HepG2 (cell line): ENCODE results near the gene AGAP3. TPM values are rescaled to one million over a fixed set of nuclear protein-coding genes. Genes with fewer than 3 reads are reported as not detected.

Experiments
- ATAC-seq: fragments of 200-7000 bp; cut with Tn5 transposase; 3 replicates; pipeline ENCODE4 v1.9.1; 2020; ENCODE audit warnings: mild to moderate bottlenecking, moderate library complexity
- BruUV-seq: library from RNA; stranded (reverse); fragments of 400-500 nt; replicated peaks from 2 replicates; lab custom pipeline; 2021; lab: Mats Ljungman, UMichigan
- CTCF ChIA-PET: fragments of 300-600 bp; formaldehyde crosslinking; extraction: SDS; loops from one replicate; lab custom pipeline; 2021; ENCODE audit warnings: low total read pairs, inconsistent platforms, low intra/inter-chr PET ratio; lab: Yijun Ruan, JAX
- POLR2A ChIA-PET: fragments of 350-600 bp; sonication (Branson Sonifier 250); formaldehyde crosslinking; loops from one replicate; lab custom pipeline; 2020; ENCODE audit warnings: antibody characterized with exemption, inconsistent platforms; lab: Yijun Ruan, JAX
- DNase-seq: peaks from one replicate; pipeline ENCODE4 v3.0.0-alpha.2; 2015; ENCODE audit warnings: low spot score
- FAIRE-seq: peaks from 3 replicates; lab custom pipeline; 2011; peaks lifted over from hg19 to GRCh38; lab: Jason Lieb, UNC
- H2AFZ ChIP-seq: one replicate; pipeline ENCODE4 v1.6.1; 2011; ENCODE audit warnings: low read length, inconsistent platforms
- H3K27ac ChIP-seq: fragments of 300-600 bp; 3 replicates; pipeline ENCODE4 v1.8.0; 2011; ENCODE audit warnings: mixed run types, mild to moderate bottlenecking, mixed read lengths, low read length, inconsistent platforms; ENCODE audit not compliant: insufficient read depth; ENCODE audit errors: extremely low read length
- H3K27me3 ChIP-seq, 2 experiments: fragments of 200-600 bp in 1 of 2; 2 replicates in 1 of 2; 3 replicates in 1 of 2; pipeline versions ENCODE4 v1.6.0 to v1.8.0; 2011; ENCODE audit warnings: low read length in 2 of 2, mild to moderate bottlenecking in 2 of 2, moderate library complexity in 2 of 2, inconsistent platforms in 1 of 2; ENCODE audit not compliant: insufficient read depth in 2 of 2, control insufficient read depth in 1 of 2
- H3K36me3 ChIP-seq, 2 experiments: fragments of 200-600 bp in 1 of 2; replicated peaks in 1 of 2; 2 replicates in 1 of 2; 3 replicates in 1 of 2; pipeline versions ENCODE4 v1.5.1 to v1.8.0; 2011; ENCODE audit warnings: low read length in 2 of 2, inconsistent platforms in 1 of 2; ENCODE audit not compliant: insufficient read depth in 2 of 2, control insufficient read depth in 1 of 2
- H3K4me1 ChIP-seq: 2 replicates; pipeline ENCODE4 v1.5.1; 2012; ENCODE audit warnings: low read length, inconsistent platforms; ENCODE audit not compliant: insufficient read depth
- H3K4me2 ChIP-seq: 2 replicates; pipeline ENCODE4 v1.6.0; 2011; ENCODE audit warnings: low read depth, low read length, inconsistent platforms
- H3K4me3 ChIP-seq, 3 experiments: fragments of 200-600 bp in 1 of 3; sonication (generic), shearing (Covaris generic) in 1 of 3; replicated peaks in 1 of 3; 2 replicates each; pipeline ENCODE4 v1.5.1; 2011 to 2016; ENCODE audit warnings: low read length in 3 of 3, inconsistent platforms in 2 of 3, low read depth in 2 of 3, mild to moderate bottlenecking in 2 of 3, control low read depth in 1 of 3, mixed read lengths in 1 of 3; ENCODE audit not compliant: insufficient read depth in 1 of 3
- H3K79me2 ChIP-seq: one replicate; pipeline ENCODE4 v1.6.1; 2011; ENCODE audit warnings: low read length, inconsistent platforms; ENCODE audit not compliant: insufficient read depth
- H3K9ac ChIP-seq: 2 replicates; pipeline ENCODE4 v1.6.0; 2011; ENCODE audit warnings: mild to moderate bottlenecking, low read depth, low read length, inconsistent platforms; ENCODE audit not compliant: insufficient read depth
- H3K9me3 ChIP-seq: 2 replicates; pipeline ENCODE4 v1.5.1; 2012; ENCODE audit warnings: mild to moderate bottlenecking, low read length
- H4K20me1 ChIP-seq: 2 replicates; pipeline ENCODE4 v1.6.0; 2011; ENCODE audit warnings: inconsistent platforms, mild to moderate bottlenecking, low read length, moderate library complexity; ENCODE audit not compliant: insufficient read depth
- AFF4 ChIP-seq: sonication (generic); formaldehyde crosslinking; IDR thresholded peaks from 2 replicates; pipeline ENCODE4 v1.4.0; 2020; ENCODE audit warnings: missing genetic modification reagents
- E2F5 ChIP-seq: sonication (generic); formaldehyde crosslinking; conservative IDR thresholded peaks from 2 replicates; pipeline ENCODE4 v1.4.0; 2020; ENCODE audit warnings: missing genetic modification reagents
- EHMT2 ChIP-seq: fragments of 200-600 bp; sonication (generic); IDR thresholded peaks from 2 replicates; pipeline ENCODE4 v1.7.0; 2017; ENCODE audit warnings: antibody characterized with exemption, low read depth, low read length, borderline replicate concordance
- HNRNPUL1 ChIP-seq: fragments of 200-400 bp; formaldehyde crosslinking; IDR thresholded peaks from 2 replicates; pipeline ENCODE4 v1.6.1; 2017; ENCODE audit warnings: low read depth, mild to moderate bottlenecking, low read length, moderate library complexity
- MTF1 ChIP-seq: sonication (generic); formaldehyde crosslinking; IDR thresholded peaks from 2 replicates; pipeline ENCODE4 v1.5.0; 2020; ENCODE audit warnings: missing genetic modification reagents
- RCOR2 ChIP-seq: IDR thresholded peaks from 2 replicates; pipeline ENCODE4 v1.6.1; 2016; ENCODE audit warnings: missing biosample characterization, missing genetic modification reagents
- SNRNP70 ChIP-seq: fragments of 200-400 bp; formaldehyde crosslinking; IDR thresholded peaks from 2 replicates; pipeline ENCODE4 v1.6.1; 2017; ENCODE audit warnings: mild to moderate bottlenecking, low read depth, low read length, moderate library complexity
- SRSF4 ChIP-seq: fragments of 200-400 bp; formaldehyde crosslinking; IDR thresholded peaks from one replicate; pipeline ENCODE4 v1.6.1; 2018; ENCODE audit warnings: mild to moderate bottlenecking, low read depth, low read length, moderate library complexity; ENCODE audit not compliant: poor library complexity, severe bottlenecking
- U2AF1 ChIP-seq: fragments of 200-400 bp; formaldehyde crosslinking; optimal IDR thresholded peaks from 2 replicates; pipeline ENCODE3; 2017; ENCODE audit warnings: mild to moderate bottlenecking, low read depth, low read length
- ZMAT3 ChIP-seq: sonication (generic); formaldehyde crosslinking; conservative IDR thresholded peaks from 2 replicates; pipeline ENCODE4 v1.7.0; 2021; ENCODE audit warnings: missing genetic modification reagents
- ZNF180 ChIP-seq: sonication (generic); formaldehyde crosslinking; IDR thresholded peaks from 2 replicates; pipeline ENCODE4 v1.4.0; 2020; ENCODE audit warnings: low read depth, missing genetic modification reagents, borderline replicate concordance
- ZNF296 ChIP-seq: sonication (generic); formaldehyde crosslinking; conservative IDR thresholded peaks from 2 replicates; pipeline ENCODE4 v1.5.0; 2020; ENCODE audit warnings: mild to moderate bottlenecking, missing genetic modification reagents
- ZNF382 ChIP-seq: sonication (generic); formaldehyde crosslinking; IDR thresholded peaks from 2 replicates; pipeline ENCODE4 v1.5.0; 2020; ENCODE audit warnings: missing genetic modification reagents, mild to moderate bottlenecking, borderline replicate concordance
- ZNF720 ChIP-seq: sonication (generic); formaldehyde crosslinking; IDR thresholded peaks from 2 replicates; pipeline ENCODE4 v1.4.0; 2020; ENCODE audit warnings: missing genetic modification reagents
- WGBS: methylation state at CpG from one replicate; pipeline ENCODE4 v1.1.6; 2017; ENCODE audit warnings: low lambda C conversion rate; 5-methylcytosine and 5-hydroxymethylcytosine counted together
- in situ Hi-C: cut with HindIII; loops from 2 replicates; pipeline ENCODE4 v1.10.0; 2017; ENCODE audit warnings: low pct_unique_long_range_greater_than_20kb; ENCODE audit not compliant: extremely low pct_ligation_motif_present
- intact Hi-C: fragments of 100-400 bp; cut with micrococcal nuclease; formaldehyde crosslinking; loops from one replicate; pipeline ENCODE4 v1.10.0; 2022; ENCODE audit not compliant: unreplicated experiment
- polyA plus RNA-seq, 8 experiments: library from polyadenylated mRNA; depleted of rRNA in 3 of 8; stranded (reverse) in 7 of 8; unstranded in 1 of 8; fragments of >200 nt; fragmentation: Illumina TruSeq in 4 of 8; extraction: Trizol in 4 of 8; gene quantifications; 2 replicates each; pipeline versions ENCODE4 v1.2.1 to v1.2.3, GENCODE V29; 2011 to 2016; ENCODE audit warnings: low read depth in 4 of 8, missing spikeins in 1 of 8, mixed read lengths in 1 of 8; ENCODE audit not compliant: insufficient read depth in 1 of 8
- total RNA-seq, 5 experiments: library from RNA; depleted of rRNA; stranded (reverse); fragments of >200 nt; fragmentation: Illumina TruSeq; extraction: Trizol; gene quantifications; 2 replicates each; pipeline ENCODE4 v1.2.3, GENCODE V29; 2016; ENCODE audit warnings: low read depth in 1 of 5
- TF ChIP-seq, protein P1 (sequence below): sonication (generic); formaldehyde crosslinking; IDR thresholded peaks from 2 replicates; pipeline ENCODE4 v1.4.0; 2020; ENCODE audit warnings: missing genetic modification reagents
- TF ChIP-seq, protein P2 (sequence below): sonication (generic); formaldehyde crosslinking; IDR thresholded peaks from 2 replicates; pipeline ENCODE4 v1.5.1; 2020; ENCODE audit warnings: missing genetic modification reagents, mild to moderate bottlenecking, borderline replicate concordance

AGAP3 gene
- total and polyA plus RNA-seq, 2 of the 13 experiments (the other 11 are each of a cell fraction or from before 2014, with no cell fraction given): 31.3 to 61.4 TPM

- no peak for FAIRE-seq
- Histone ChIP-seq H3K27ac (no peak overlapping the region), H3K9me3 (no peaks in the 10 kb centered on the region), H4K20me1 (no peaks in the 10 kb centered on the region), H3K9ac (no peak overlapping the region), H3K4me3 (no peak overlapping the region), H3K79me2 (no peaks in the 10 kb centered on the region), H3K4me2 (no peak overlapping the region), H3K36me3 (no peaks in the 10 kb centered on the region), H3K27me3 (peaks cover 2 to 58% of the 10 kb centered on the region in 2 experiments; a peak in 3 of 5 replicates), H3K4me1 (no peaks in the 10 kb centered on the region), H2AFZ (no peak overlapping the region)
- ChIA-PET POLR2A (no interaction called here), CTCF (no interaction called here)
- in situ Hi-C loops (no loop called here), intact Hi-C loops (loop anchor here (10.0 kb wide), 1 partner anchor 125 kb away; no protein-coding TSS in a partner anchor)
- 59% methylated on average over 6 of the region's 8 CpGs for WGBS
- no peak for ATAC-seq
- no TSS peak for BruUV-seq
- DNase-seq: no peak
- no peak for TF ChIP-seq RCOR2
- no peak for TF ChIP-seq SNRNP70
- no peak for TF ChIP-seq ZNF720 (CRISPR knock-in tag)
- TF ChIP-seq AFF4 (CRISPR knock-in tag): no peak
- no peak for TF ChIP-seq SRSF4
- no peak for TF ChIP-seq EHMT2
- TF ChIP-seq, protein P1, sequence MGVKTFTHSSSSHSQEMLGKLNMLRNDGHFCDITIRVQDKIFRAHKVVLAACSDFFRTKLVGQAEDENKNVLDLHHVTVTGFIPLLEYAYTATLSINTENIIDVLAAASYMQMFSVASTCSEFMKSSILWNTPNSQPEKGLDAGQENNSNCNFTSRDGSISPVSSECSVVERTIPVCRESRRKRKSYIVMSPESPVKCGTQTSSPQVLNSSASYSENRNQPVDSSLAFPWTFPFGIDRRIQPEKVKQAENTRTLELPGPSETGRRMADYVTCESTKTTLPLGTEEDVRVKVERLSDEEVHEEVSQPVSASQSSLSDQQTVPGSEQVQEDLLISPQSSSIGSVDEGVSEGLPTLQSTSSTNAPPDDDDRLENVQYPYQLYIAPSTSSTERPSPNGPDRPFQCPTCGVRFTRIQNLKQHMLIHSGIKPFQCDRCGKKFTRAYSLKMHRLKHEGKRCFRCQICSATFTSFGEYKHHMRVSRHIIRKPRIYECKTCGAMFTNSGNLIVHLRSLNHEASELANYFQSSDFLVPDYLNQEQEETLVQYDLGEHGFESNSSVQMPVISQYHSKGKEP: no peak
- TF ChIP-seq ZNF296 (CRISPR knock-in tag): no peak
- no peak for TF ChIP-seq ZNF382 (CRISPR knock-in tag)
- no peak for TF ChIP-seq MTF1
- TF ChIP-seq ZMAT3 (CRISPR knock-in tag): no peak
- no peak for TF ChIP-seq E2F5
- no peak for TF ChIP-seq HNRNPUL1
- TF ChIP-seq ZNF180 (CRISPR knock-in tag): no peak
- TF ChIP-seq, protein P2, sequence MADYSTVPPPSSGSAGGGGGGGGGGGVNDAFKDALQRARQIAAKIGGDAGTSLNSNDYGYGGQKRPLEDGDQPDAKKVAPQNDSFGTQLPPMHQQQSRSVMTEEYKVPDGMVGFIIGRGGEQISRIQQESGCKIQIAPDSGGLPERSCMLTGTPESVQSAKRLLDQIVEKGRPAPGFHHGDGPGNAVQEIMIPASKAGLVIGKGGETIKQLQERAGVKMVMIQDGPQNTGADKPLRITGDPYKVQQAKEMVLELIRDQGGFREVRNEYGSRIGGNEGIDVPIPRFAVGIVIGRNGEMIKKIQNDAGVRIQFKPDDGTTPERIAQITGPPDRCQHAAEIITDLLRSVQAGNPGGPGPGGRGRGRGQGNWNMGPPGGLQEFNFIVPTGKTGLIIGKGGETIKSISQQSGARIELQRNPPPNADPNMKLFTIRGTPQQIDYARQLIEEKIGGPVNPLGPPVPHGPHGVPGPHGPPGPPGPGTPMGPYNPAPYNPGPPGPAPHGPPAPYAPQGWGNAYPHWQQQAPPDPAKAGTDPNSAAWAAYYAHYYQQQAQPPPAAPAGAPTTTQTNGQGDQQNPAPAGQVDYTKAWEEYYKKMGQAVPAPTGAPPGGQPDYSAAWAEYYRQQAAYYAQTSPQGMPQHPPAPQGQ: no peak
- no peak for TF ChIP-seq U2AF1
These were observed 93.1 kb downstream of the AGAP3 start for GRCh38 chr7:151179287-151179860.
